Transverse colon (tissue), 4 donors: ENCODE measurements around the gene BPIFB1. TPM values are rescaled to one million over a fixed set of nuclear protein-coding genes. Genes with fewer than 3 reads are reported as not detected.

Source experiments
- DNase-seq: peaks from one replicate; pipeline ENCODE4 v3.0.0-alpha.2; 2019
- H3K27ac ChIP-seq, 4 donors: fragments of 200-600 bp; sonication (generic); 2 replicates each; pipeline ENCODE4 v1.5.1; 2016 to 2018; ENCODE audit warnings: inconsistent platforms in 4 of 4
- H3K27me3 ChIP-seq: fragments of 200-600 bp; sonication (generic); 2 replicates; pipeline ENCODE4 v1.5.1; 2017; ENCODE audit warnings: inconsistent platforms
- H3K36me3 ChIP-seq, 4 donors: fragments of 200-600 bp; sonication (generic); 2 replicates each; pipeline ENCODE4 v1.5.1; 2017 to 2019; ENCODE audit warnings: inconsistent platforms in 4 of 4
- H3K4me1 ChIP-seq, 4 donors: fragments of 200-600 bp; sonication (generic); 2 replicates each; pipeline ENCODE4 v1.5.1; 2017 to 2020; ENCODE audit warnings: inconsistent platforms in 4 of 4
- H3K4me3 ChIP-seq, 4 donors: fragments of 200-600 bp; sonication (generic); 1 replicate in 1 of 4; 2 replicates in 3 of 4; pipeline versions ENCODE4 v1.5.1 to v1.6.1; 2017 to 2019; ENCODE audit warnings: inconsistent platforms in 4 of 4
- H3K9me3 ChIP-seq, 2 donors: fragments of 200-600 bp; sonication (generic); 2 replicates each; pipeline ENCODE4 v1.5.1; 2017 to 2019; ENCODE audit warnings: inconsistent platforms in 2 of 2
- EP300 ChIP-seq: sonication (generic); formaldehyde crosslinking; IDR thresholded peaks from one replicate; pipeline ENCODE4 v1.6.1; 2017; ENCODE audit warnings: antibody characterized with exemption, low read depth
- POLR2A ChIP-seq: fragments of 450-650 bp; IDR thresholded peaks from one replicate; pipeline ENCODE4 v1.6.1; 2016; ENCODE audit warnings: antibody characterized with exemption, mild to moderate bottlenecking, moderate library complexity
- POLR2AphosphoS5 ChIP-seq, 3 donors: sonication (generic); formaldehyde crosslinking; IDR thresholded peaks; one replicate each; pipeline ENCODE4 v1.6.1; 2016; ENCODE audit warnings: antibody characterized with exemption in 3 of 3
- WGBS, 2 donors: methylation state at CpG; one replicate each; pipeline ENCODE4 v1.1.5; 2018; ENCODE audit warnings: low coverage in 1 of 2; 5-methylcytosine and 5-hydroxymethylcytosine counted together
- in situ Hi-C, 4 donors: fragments of 200-750 bp; cut with MboI; loops; one replicate each; pipeline versions ENCODE4 v1.15.0 to v1.15.1; 2017; ENCODE audit warnings: low sequenced_read_pairs in 3 of 4, low pct_ligation_motif_present in 1 of 4, low pct_unique_long_range_greater_than_20kb in 1 of 4
- intact Hi-C: fragments of 100-400 bp; cut with DNase I; formaldehyde crosslinking; loops from one replicate; pipeline ENCODE4 v1.15.1; 2023; ENCODE audit warnings: low total_unique reads
- total RNA-seq, 4 donors: library from RNA; depleted of rRNA; stranded (reverse); fragments of >200 nt; gene quantifications; one replicate each; pipeline ENCODE4 v1.1.0, GENCODE V29; 2016
- TF ChIP-seq, protein P1 (sequence below), 5 experiments: fragments of 200-600 bp in 3 of 5; fragments of 450-650 bp in 2 of 5; sonication (generic) in 3 of 5; IDR thresholded peaks; 1 replicate in 2 of 5; 2 replicates in 3 of 5; pipeline ENCODE4 v1.5.1; 2016 to 2017; ENCODE audit warnings: antibody characterized with exemption in 5 of 5, inconsistent platforms in 3 of 5, mild to moderate bottlenecking in 2 of 5, moderate library complexity in 1 of 5

Gene BPIFB1
- total RNA-seq, 4 donors from 2014 or later: not detected

DNA sequence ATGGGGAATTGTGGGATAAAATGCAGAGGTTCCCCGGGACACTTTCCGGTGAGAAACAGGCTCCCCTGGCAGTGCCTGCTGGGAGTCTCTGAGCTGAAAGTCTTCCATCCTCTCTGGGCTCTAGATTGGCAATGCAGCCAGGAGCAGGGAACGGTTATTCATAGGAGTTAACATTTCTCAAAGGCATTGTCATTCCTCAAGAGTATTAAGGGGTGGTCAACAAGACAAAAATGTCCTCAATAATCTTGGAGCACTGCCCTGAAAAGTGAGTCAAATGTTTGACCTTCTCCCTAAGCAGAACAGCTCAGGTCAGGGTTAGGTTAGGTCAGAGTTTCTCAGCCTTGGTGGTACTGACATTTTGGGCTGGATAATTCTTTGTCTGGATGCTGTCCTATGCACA, 13.2 kb downstream of the BPIFB1 start:
- 62 to 86% methylated on average over 2 to 3 of the region's 3 CpGs for WGBS, 2 donors
- no peak overlapping the region for H3K4me3 ChIP-seq
- no peak overlapping the region for H3K27ac ChIP-seq
- intact Hi-C loops: loop anchor here (5.0 kb wide), 1 partner anchor 509 kb away; no protein-coding TSS in a partner anchor
- H3K9me3 ChIP-seq: no peaks in the 10 kb centered on the region
- no peak for TF ChIP-seq POLR2AphosphoS5 (IDR thresholded peaks at IDR 0.05)
- in situ Hi-C loops: loop anchor here in 3 of 4 donors (5.0 to 10.0 kb wide), 3 partner anchors 391 to 401 kb away; no protein-coding TSS in a partner anchor
- no peak for DNase-seq
- peaks cover 0 to 4% (median 1%) of the 10 kb centered on the region in 4 donors for H3K4me1 ChIP-seq
- peaks cover 25% of the 10 kb centered on the region for H3K27me3 ChIP-seq
- no peaks in the 10 kb centered on the region for H3K36me3 ChIP-seq

DNA sequence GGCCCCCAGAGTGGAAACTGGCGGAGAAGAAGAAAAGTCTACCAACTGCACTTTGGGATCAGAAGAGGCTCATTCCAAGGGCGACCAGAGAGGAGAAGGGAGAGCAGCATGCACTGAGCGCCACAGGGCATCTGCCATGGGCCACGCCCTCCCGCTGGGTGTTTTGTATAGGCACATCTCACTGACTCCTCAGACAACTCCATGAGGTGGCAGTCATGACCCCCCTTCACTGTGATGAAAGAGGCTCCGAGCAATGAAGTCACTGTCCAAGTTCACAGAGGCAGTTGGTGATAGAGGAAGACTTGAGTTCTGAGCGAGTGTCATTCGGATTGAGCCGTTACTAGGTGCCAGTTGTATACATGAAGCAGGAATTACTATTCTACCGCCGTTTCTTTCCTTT, 15.4 kb downstream of the BPIFB1 start:
- intact Hi-C loops (loop anchor here (5.0 kb wide), 1 partner anchor 511 kb away; no protein-coding TSS in a partner anchor), in situ Hi-C loops (loop anchor here in 3 of 4 donors (5.0 to 10.0 kb wide), 3 partner anchors 394 to 404 kb away; no protein-coding TSS in a partner anchor)
- no peak overlapping the region for H3K27ac ChIP-seq
- H3K4me3 ChIP-seq: no peak overlapping the region
- no peaks in the 10 kb centered on the region for H3K9me3 ChIP-seq
- H3K4me1 ChIP-seq: peaks cover 0 to 4% (median 1%) of the 10 kb centered on the region in 4 donors
- H3K36me3 ChIP-seq: no peaks in the 10 kb centered on the region
- TF ChIP-seq POLR2AphosphoS5 (IDR thresholded peaks at IDR 0.05) (no peak), EP300 (no peak), POLR2A (no peak)
- TF ChIP-seq, protein P1, sequence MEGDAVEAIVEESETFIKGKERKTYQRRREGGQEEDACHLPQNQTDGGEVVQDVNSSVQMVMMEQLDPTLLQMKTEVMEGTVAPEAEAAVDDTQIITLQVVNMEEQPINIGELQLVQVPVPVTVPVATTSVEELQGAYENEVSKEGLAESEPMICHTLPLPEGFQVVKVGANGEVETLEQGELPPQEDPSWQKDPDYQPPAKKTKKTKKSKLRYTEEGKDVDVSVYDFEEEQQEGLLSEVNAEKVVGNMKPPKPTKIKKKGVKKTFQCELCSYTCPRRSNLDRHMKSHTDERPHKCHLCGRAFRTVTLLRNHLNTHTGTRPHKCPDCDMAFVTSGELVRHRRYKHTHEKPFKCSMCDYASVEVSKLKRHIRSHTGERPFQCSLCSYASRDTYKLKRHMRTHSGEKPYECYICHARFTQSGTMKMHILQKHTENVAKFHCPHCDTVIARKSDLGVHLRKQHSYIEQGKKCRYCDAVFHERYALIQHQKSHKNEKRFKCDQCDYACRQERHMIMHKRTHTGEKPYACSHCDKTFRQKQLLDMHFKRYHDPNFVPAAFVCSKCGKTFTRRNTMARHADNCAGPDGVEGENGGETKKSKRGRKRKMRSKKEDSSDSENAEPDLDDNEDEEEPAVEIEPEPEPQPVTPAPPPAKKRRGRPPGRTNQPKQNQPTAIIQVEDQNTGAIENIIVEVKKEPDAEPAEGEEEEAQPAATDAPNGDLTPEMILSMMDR (IDR thresholded peaks at IDR 0.05): no peak
- H3K27me3 ChIP-seq: peaks cover 11% of the 10 kb centered on the region
- 77% methylated on average over 3 to 9 of the region's 11 CpGs for WGBS, 2 donors
- no peak for DNase-seq

DNA sequence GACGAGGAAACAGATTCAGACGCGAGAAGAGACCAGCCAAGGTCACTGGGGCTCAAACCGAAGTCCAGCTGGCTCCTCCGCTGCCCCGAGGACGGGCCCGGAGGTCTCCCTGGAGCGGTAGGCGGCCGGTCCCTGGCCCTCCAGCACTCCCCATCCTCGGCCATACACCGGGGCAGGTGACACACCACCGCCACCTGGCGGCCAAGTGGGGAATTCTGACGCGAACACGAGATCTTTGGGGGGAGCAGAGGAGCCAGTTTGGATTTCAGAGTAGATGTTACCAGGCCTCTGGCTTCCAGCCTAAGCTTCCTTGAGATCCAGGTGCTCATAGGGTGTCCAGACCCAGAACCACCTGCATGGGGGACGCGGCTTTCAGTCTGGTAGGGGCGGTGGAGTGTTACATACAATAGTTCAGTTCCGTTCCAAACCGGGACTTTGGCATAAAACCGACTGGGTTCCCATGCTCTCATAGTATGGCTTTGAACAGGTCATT, 16.1 kb downstream of the BPIFB1 start:
- WGBS, 2 donors: 0 to 21% methylated on average over 3 to 24 of the region's 24 CpGs
- Histone ChIP-seq H3K9me3 (no peaks in the 10 kb centered on the region), H3K4me1 (peaks cover 0 to 4% (median 1%) of the 10 kb centered on the region in 4 donors), H3K4me3 (no peak overlapping the region), H3K36me3 (no peaks in the 10 kb centered on the region), H3K27ac (no peak overlapping the region), H3K27me3 (peaks cover 8% of the 10 kb centered on the region)
- in situ Hi-C loops (loop anchor here in 3 of 4 donors (5.0 to 10.0 kb wide), 3 partner anchors 394 to 404 kb away; no protein-coding TSS in a partner anchor), intact Hi-C loops (loop anchor here (5.0 kb wide), 1 partner anchor 512 kb away; no protein-coding TSS in a partner anchor)
- DNase-seq: peak; percentile 57
- TF ChIP-seq, protein P1 (IDR thresholded peaks at IDR 0.05): peak; percentile 80 to 96 (median 91)
- no peak for TF ChIP-seq POLR2A

DNA sequence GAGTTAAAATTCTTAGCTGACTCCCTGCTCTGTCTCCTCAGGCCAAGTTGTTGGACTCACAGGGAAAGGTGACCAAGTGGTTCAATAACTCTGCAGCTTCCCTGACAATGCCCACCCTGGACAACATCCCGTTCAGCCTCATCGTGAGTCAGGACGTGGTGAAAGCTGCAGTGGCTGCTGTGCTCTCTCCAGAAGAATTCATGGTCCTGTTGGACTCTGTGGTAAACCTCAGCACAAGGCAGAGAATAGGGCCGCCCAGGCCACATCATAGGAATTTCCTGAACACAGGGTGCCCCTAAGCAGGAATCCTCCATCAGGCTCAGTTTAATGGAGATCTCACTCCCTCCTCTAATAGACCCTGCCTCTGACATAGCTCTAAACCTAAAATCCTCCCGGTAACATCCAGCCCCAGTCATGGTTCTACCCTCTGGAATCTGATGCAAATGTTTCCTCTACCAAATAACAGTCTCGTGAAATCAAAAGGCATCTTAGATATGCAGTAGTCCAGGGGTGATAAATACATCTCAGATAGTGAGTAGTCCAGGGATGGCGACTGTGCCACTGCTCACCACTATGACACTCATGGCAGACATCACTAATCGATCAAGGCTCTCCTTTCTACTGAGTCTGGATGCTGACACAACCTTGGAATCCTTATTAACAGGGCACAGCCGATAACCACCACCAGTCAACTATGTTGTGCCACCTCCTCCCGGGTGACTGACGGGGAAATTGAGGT, 18.3 kb downstream of the BPIFB1 start:
- no peak overlapping the region for H3K4me3 ChIP-seq
- intact Hi-C loops (no loop called here), in situ Hi-C loops (loop anchor here in 1 of 4 donors (25.0 kb wide), 1 partner anchor 389 kb away; no protein-coding TSS in a partner anchor)
- WGBS, 2 donors: 48 to 70% methylated on average over 3 to 11 of the region's 11 CpGs
- DNase-seq: no peak
- no peaks in the 10 kb centered on the region for H3K9me3 ChIP-seq
- TF ChIP-seq, protein P1 (IDR thresholded peaks at IDR 0.05): no peak
- TF ChIP-seq POLR2A (no peak), EP300 (no peak), POLR2AphosphoS5 (IDR thresholded peaks at IDR 0.05) (no peak)
- no peak overlapping the region for H3K27ac ChIP-seq
- H3K36me3 ChIP-seq: no peaks in the 10 kb centered on the region
- peaks cover 0 to 4% (median 1%) of the 10 kb centered on the region in 4 donors for H3K4me1 ChIP-seq
- H3K27me3 ChIP-seq: peaks cover 8% of the 10 kb centered on the region
